HG03066 (cell line): Measurements from ENCODE around the gene MCTP1.

Experiments used
- ATAC-seq: cut with Tn5 transposase; IDR thresholded peaks from one replicate; pipeline ENCODE4 v1.9.1; 2021; ENCODE audit warnings: low read depth; ENCODE audit not compliant: unreplicated experiment

Gene MCTP1

GRCh38 chr5:94745786-94746730 lies 538.8 kb downstream of the MCTP1 start:
- peak; percentile 82 for ATAC-seq

GRCh38 chr5:94744906-94745305 lies 540.0 kb downstream of the MCTP1 start:
- ATAC-seq: no peak

GRCh38 chr5:94742852-94743251 lies 542.0 kb downstream of the MCTP1 start:
- ATAC-seq: no peak

- ATAC-seq: no peak
Observed at GRCh38 chr5:94740286-94740685, 544.6 kb downstream of the MCTP1 start.

- no peak for ATAC-seq
Observed at GRCh38 chr5:94736498-94736897, 548.4 kb downstream of the MCTP1 start.

- ATAC-seq: no peak
Observed at GRCh38 chr5:94731471-94731870, 553.4 kb downstream of the MCTP1 start.

GRCh38 chr5:94725142-94725541 lies 559.8 kb downstream of the MCTP1 start:
- ATAC-seq: no peak

GRCh38 chr5:94715768-94716167 lies 569.1 kb downstream of the MCTP1 start:
- ATAC-seq: no peak

- ATAC-seq: no peak
Observed at GRCh38 chr5:94711785-94712184, 573.1 kb downstream of the MCTP1 start.

GRCh38 chr5:94709277-94709676 lies 575.6 kb downstream of the MCTP1 start:
- ATAC-seq: no peak

GRCh38 chr5:94707359-94707758 lies 577.5 kb downstream of the MCTP1 start:
- ATAC-seq: no peak

- ATAC-seq: no peak
Observed at GRCh38 chr5:94705427-94705826, 579.5 kb downstream of the MCTP1 start.

GRCh38 chr5:94702729-94703128 lies 582.2 kb downstream of the MCTP1 start:
- ATAC-seq: peak; percentile 52

- ATAC-seq: peak; percentile 76
Observed at GRCh38 chr5:94700592-94700991, 584.3 kb downstream of the MCTP1 start.

- ATAC-seq: no peak
Observed at GRCh38 chr5:94699562-94699961, 585.3 kb downstream of the MCTP1 start.

- no peak for ATAC-seq
Observed at GRCh38 chr5:94698197-94698596, 586.7 kb downstream of the MCTP1 start.

GRCh38 chr5:94694671-94695070 lies 590.2 kb downstream of the MCTP1 start:
- ATAC-seq: no peak

- no peak for ATAC-seq
Observed at GRCh38 chr5:94693845-94694370, 591.0 kb downstream of the MCTP1 start.

GRCh38 chr5:94693043-94693822 lies 591.7 kb downstream of the MCTP1 start:
- no peak for ATAC-seq

GRCh38 chr5:94692581-94692980 lies 592.3 kb downstream of the MCTP1 start:
- ATAC-seq: no peak

- ATAC-seq: no peak
Observed at GRCh38 chr5:94691949-94692348, 592.9 kb downstream of the MCTP1 start.
